HepG2 (cell line): Measurements from ENCODE around the gene FOXG1. TPM values are rescaled to one million over a fixed set of nuclear protein-coding genes. Genes with fewer than 3 reads are reported as not detected.

Experiments
- ATAC-seq: fragments of 200-7000 bp; cut with Tn5 transposase; 3 replicates; pipeline ENCODE4 v1.9.1; 2020; ENCODE audit warnings: mild to moderate bottlenecking, moderate library complexity
- BruUV-seq: library from RNA; stranded (reverse); fragments of 400-500 nt; replicated peaks from 2 replicates; lab custom pipeline; 2021; lab: Mats Ljungman, UMichigan
- CTCF ChIA-PET: fragments of 300-600 bp; formaldehyde crosslinking; extraction: SDS; loops from one replicate; lab custom pipeline; 2021; ENCODE audit warnings: low total read pairs, inconsistent platforms, low intra/inter-chr PET ratio; lab: Yijun Ruan, JAX
- POLR2A ChIA-PET: fragments of 350-600 bp; sonication (Branson Sonifier 250); formaldehyde crosslinking; loops from one replicate; lab custom pipeline; 2020; ENCODE audit warnings: antibody characterized with exemption, inconsistent platforms; lab: Yijun Ruan, JAX
- DNase-seq: peaks from one replicate; pipeline ENCODE4 v3.0.0-alpha.2; 2015; ENCODE audit warnings: low spot score
- FAIRE-seq: peaks from 3 replicates; lab custom pipeline; 2011; peaks lifted over from hg19 to GRCh38; lab: Jason Lieb, UNC
- H2AFZ ChIP-seq: one replicate; pipeline ENCODE4 v1.6.1; 2011; ENCODE audit warnings: low read length, inconsistent platforms
- H3K27ac ChIP-seq: fragments of 300-600 bp; 3 replicates; pipeline ENCODE4 v1.8.0; 2011; ENCODE audit warnings: mixed run types, mild to moderate bottlenecking, mixed read lengths, low read length, inconsistent platforms; ENCODE audit not compliant: insufficient read depth; ENCODE audit errors: extremely low read length
- H3K27me3 ChIP-seq, 2 experiments: fragments of 200-600 bp in 1 of 2; 2 replicates in 1 of 2; 3 replicates in 1 of 2; pipeline versions ENCODE4 v1.6.0 to v1.8.0; 2011; ENCODE audit warnings: low read length in 2 of 2, mild to moderate bottlenecking in 2 of 2, moderate library complexity in 2 of 2, inconsistent platforms in 1 of 2; ENCODE audit not compliant: insufficient read depth in 2 of 2, control insufficient read depth in 1 of 2
- H3K36me3 ChIP-seq, 2 experiments: fragments of 200-600 bp in 1 of 2; replicated peaks in 1 of 2; 2 replicates in 1 of 2; 3 replicates in 1 of 2; pipeline versions ENCODE4 v1.5.1 to v1.8.0; 2011; ENCODE audit warnings: low read length in 2 of 2, inconsistent platforms in 1 of 2; ENCODE audit not compliant: insufficient read depth in 2 of 2, control insufficient read depth in 1 of 2
- H3K4me1 ChIP-seq: 2 replicates; pipeline ENCODE4 v1.5.1; 2012; ENCODE audit warnings: low read length, inconsistent platforms; ENCODE audit not compliant: insufficient read depth
- H3K4me2 ChIP-seq: 2 replicates; pipeline ENCODE4 v1.6.0; 2011; ENCODE audit warnings: low read depth, low read length, inconsistent platforms
- H3K4me3 ChIP-seq, 3 experiments: fragments of 200-600 bp in 1 of 3; sonication (generic), shearing (Covaris generic) in 1 of 3; replicated peaks in 1 of 3; 2 replicates each; pipeline ENCODE4 v1.5.1; 2011 to 2016; ENCODE audit warnings: low read length in 3 of 3, inconsistent platforms in 2 of 3, low read depth in 2 of 3, mild to moderate bottlenecking in 2 of 3, control low read depth in 1 of 3, mixed read lengths in 1 of 3; ENCODE audit not compliant: insufficient read depth in 1 of 3
- H3K79me2 ChIP-seq: one replicate; pipeline ENCODE4 v1.6.1; 2011; ENCODE audit warnings: low read length, inconsistent platforms; ENCODE audit not compliant: insufficient read depth
- H3K9ac ChIP-seq: 2 replicates; pipeline ENCODE4 v1.6.0; 2011; ENCODE audit warnings: mild to moderate bottlenecking, low read depth, low read length, inconsistent platforms; ENCODE audit not compliant: insufficient read depth
- H3K9me3 ChIP-seq: 2 replicates; pipeline ENCODE4 v1.5.1; 2012; ENCODE audit warnings: mild to moderate bottlenecking, low read length
- H4K20me1 ChIP-seq: 2 replicates; pipeline ENCODE4 v1.6.0; 2011; ENCODE audit warnings: inconsistent platforms, mild to moderate bottlenecking, low read length, moderate library complexity; ENCODE audit not compliant: insufficient read depth
- BRF2 ChIP-seq: sonication (generic); formaldehyde crosslinking; IDR thresholded peaks from 2 replicates; pipeline ENCODE4 v1.8.1; 2022; ENCODE audit warnings: mild to moderate bottlenecking, missing genetic modification reagents
- KDM3A ChIP-seq: IDR thresholded peaks from 2 replicates; pipeline ENCODE4 v1.6.1; 2018; ENCODE audit warnings: low read depth, missing compliant biosample characterization
- NFKBIZ ChIP-seq: IDR thresholded peaks from 2 replicates; pipeline ENCODE4 v1.6.1; 2018; ENCODE audit warnings: missing genetic modification reagents, missing compliant biosample characterization
- PAF1 ChIP-seq: IDR thresholded peaks from 2 replicates; pipeline ENCODE4 v1.6.1; 2016; ENCODE audit warnings: missing genetic modification reagents, missing compliant biosample characterization
- THRA ChIP-seq: sonication (generic); formaldehyde crosslinking; IDR thresholded peaks from 2 replicates; pipeline ENCODE4 v1.4.0; 2020; ENCODE audit warnings: missing genetic modification reagents, borderline replicate concordance
- ZZZ3 ChIP-seq: sonication (generic); formaldehyde crosslinking; IDR thresholded peaks from 2 replicates; pipeline ENCODE4 v1.4.0; 2020; ENCODE audit warnings: missing genetic modification reagents, mild to moderate bottlenecking, borderline replicate concordance
- WGBS: methylation state at CpG from one replicate; pipeline ENCODE4 v1.1.6; 2017; ENCODE audit warnings: low lambda C conversion rate; 5-methylcytosine and 5-hydroxymethylcytosine counted together
- in situ Hi-C: cut with HindIII; loops from 2 replicates; pipeline ENCODE4 v1.10.0; 2017; ENCODE audit warnings: low pct_unique_long_range_greater_than_20kb; ENCODE audit not compliant: extremely low pct_ligation_motif_present
- intact Hi-C: fragments of 100-400 bp; cut with micrococcal nuclease; formaldehyde crosslinking; loops from one replicate; pipeline ENCODE4 v1.10.0; 2022; ENCODE audit not compliant: unreplicated experiment
- polyA plus RNA-seq, 8 experiments: library from polyadenylated mRNA; depleted of rRNA in 3 of 8; stranded (reverse) in 7 of 8; unstranded in 1 of 8; fragments of >200 nt; fragmentation: Illumina TruSeq in 4 of 8; extraction: Trizol in 4 of 8; gene quantifications; 2 replicates each; pipeline versions ENCODE4 v1.2.1 to v1.2.3, GENCODE V29; 2011 to 2016; ENCODE audit warnings: low read depth in 4 of 8, missing spikeins in 1 of 8, mixed read lengths in 1 of 8; ENCODE audit not compliant: insufficient read depth in 1 of 8
- total RNA-seq, 5 experiments: library from RNA; depleted of rRNA; stranded (reverse); fragments of >200 nt; fragmentation: Illumina TruSeq; extraction: Trizol; gene quantifications; 2 replicates each; pipeline ENCODE4 v1.2.3, GENCODE V29; 2016; ENCODE audit warnings: low read depth in 1 of 5
- TF ChIP-seq, protein P1 (sequence below): sonication (generic); formaldehyde crosslinking; IDR thresholded peaks from 2 replicates; pipeline ENCODE4; 2020; ENCODE audit warnings: missing genetic modification reagents, mild to moderate bottlenecking, borderline replicate concordance

Gene FOXG1
- total and polyA plus RNA-seq, 2 of the 13 experiments (the other 11 are each of a cell fraction or from before 2014, with no cell fraction given), result not detected

DNA sequence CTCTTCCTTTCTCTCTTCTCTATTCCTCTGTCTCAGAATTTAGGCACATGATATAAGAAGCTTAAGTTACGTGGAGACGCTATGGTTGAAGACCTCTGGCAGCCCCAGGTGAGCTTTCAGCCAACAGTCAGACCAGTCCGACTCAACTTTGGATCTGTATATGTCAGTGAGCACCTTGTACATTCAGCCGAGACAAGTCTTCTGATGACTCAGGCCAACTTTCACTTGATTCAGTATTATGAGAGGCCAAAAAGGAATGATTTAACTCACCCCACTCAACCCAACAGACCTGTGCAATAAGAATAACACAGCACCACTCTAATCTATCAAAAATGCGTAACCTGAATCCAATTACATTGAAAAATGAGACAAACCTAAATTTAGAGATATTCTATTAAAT, 47.5 kb upstream of the FOXG1 start:
- BruUV-seq, result no TSS peak
- in situ Hi-C loops (no loop called here), intact Hi-C loops (no loop called here)
- DNase-seq (no peak), ATAC-seq (no peak), FAIRE-seq (no peak)
- H3K36me3 ChIP-seq, result no peaks in the 10 kb centered on the region
- 5% methylated on average over 5 of the region's 5 CpGs for WGBS
- H3K9me3 ChIP-seq, result peaks cover 49% of the 10 kb centered on the region
- ChIA-PET POLR2A (no interaction called here), CTCF (no interaction called here)
- H2AFZ ChIP-seq, result no peak overlapping the region
- TF ChIP-seq ZZZ3 (CRISPR knock-in tag) (no peak), PAF1 (no peak), NFKBIZ (CRISPR knock-in tag) (no peak), KDM3A (CRISPR knock-in tag) (no peak), BRF2 (CRISPR knock-in tag) (no peak), THRA (CRISPR knock-in tag) (no peak)
- TF ChIP-seq, protein P1, sequence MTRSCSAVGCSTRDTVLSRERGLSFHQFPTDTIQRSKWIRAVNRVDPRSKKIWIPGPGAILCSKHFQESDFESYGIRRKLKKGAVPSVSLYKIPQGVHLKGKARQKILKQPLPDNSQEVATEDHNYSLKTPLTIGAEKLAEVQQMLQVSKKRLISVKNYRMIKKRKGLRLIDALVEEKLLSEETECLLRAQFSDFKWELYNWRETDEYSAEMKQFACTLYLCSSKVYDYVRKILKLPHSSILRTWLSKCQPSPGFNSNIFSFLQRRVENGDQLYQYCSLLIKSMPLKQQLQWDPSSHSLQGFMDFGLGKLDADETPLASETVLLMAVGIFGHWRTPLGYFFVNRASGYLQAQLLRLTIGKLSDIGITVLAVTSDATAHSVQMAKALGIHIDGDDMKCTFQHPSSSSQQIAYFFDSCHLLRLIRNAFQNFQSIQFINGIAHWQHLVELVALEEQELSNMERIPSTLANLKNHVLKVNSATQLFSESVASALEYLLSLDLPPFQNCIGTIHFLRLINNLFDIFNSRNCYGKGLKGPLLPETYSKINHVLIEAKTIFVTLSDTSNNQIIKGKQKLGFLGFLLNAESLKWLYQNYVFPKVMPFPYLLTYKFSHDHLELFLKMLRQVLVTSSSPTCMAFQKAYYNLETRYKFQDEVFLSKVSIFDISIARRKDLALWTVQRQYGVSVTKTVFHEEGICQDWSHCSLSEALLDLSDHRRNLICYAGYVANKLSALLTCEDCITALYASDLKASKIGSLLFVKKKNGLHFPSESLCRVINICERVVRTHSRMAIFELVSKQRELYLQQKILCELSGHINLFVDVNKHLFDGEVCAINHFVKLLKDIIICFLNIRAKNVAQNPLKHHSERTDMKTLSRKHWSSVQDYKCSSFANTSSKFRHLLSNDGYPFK, result no peak
- no peaks in the 10 kb centered on the region for H3K4me1 ChIP-seq
- no peak overlapping the region for H3K27ac ChIP-seq
- H3K4me2 ChIP-seq, result no peak overlapping the region
- no peak overlapping the region for H3K9ac ChIP-seq
- no peaks in the 10 kb centered on the region for H3K27me3 ChIP-seq
- H4K20me1 ChIP-seq, result no peaks in the 10 kb centered on the region
- H3K79me2 ChIP-seq, result no peaks in the 10 kb centered on the region
- H3K4me3 ChIP-seq, result no peak overlapping the region
